K562 (cell line): Measurements from ENCODE around the gene METRN. TPM values are rescaled to one million over a fixed set of nuclear protein-coding genes. Genes with fewer than 3 reads are reported as not detected.

Experiments used
- BRF2 ChIP-seq: IDR thresholded peaks from 3 replicates; pipeline ENCODE4 v1.6.1; 2011; ENCODE audit warnings: borderline replicate concordance, mild to moderate bottlenecking; ENCODE audit not compliant: insufficient read length, insufficient read depth
- CAMTA2 ChIP-seq: fragments of 250-450 bp; sonication (Bioruptor Pico); conservative IDR thresholded peaks from 2 replicates; pipeline ENCODE4 v1.5.1; 2022
- CHD7 ChIP-seq: fragments of 200-600 bp; sonication (generic); IDR thresholded peaks from one replicate; pipeline ENCODE4 v1.6.1; 2012; ENCODE audit warnings: mild to moderate bottlenecking, low read depth, low read length, inconsistent platforms
- MCM7 ChIP-seq, 2 experiments: fragments of 450-650 bp; IDR thresholded peaks; 2 replicates each; pipeline ENCODE4 v1.6.1; 2016 to 2018
- PKNOX1 ChIP-seq: fragments of 450-650 bp; IDR thresholded peaks from 2 replicates; pipeline ENCODE4 v1.6.1; 2016
- STAT6 ChIP-seq: sonication (generic); formaldehyde crosslinking; IDR thresholded peaks from 2 replicates; pipeline ENCODE4 v1.8.1; 2023; ENCODE audit warnings: mild to moderate bottlenecking, missing genetic modification reagents
- XRCC3 ChIP-seq: fragments of 450-650 bp; IDR thresholded peaks from 2 replicates; pipeline ENCODE4 v1.6.1; 2017; ENCODE audit warnings: mild to moderate bottlenecking, moderate library complexity
- ZNF311 ChIP-seq: fragments of 250-450 bp; sonication (Bioruptor Pico); IDR thresholded peaks from 2 replicates; pipeline ENCODE4 v1.4.0; 2020; ENCODE audit warnings: mild to moderate bottlenecking, moderate library complexity
- polyA plus RNA-seq, 8 experiments: library from polyadenylated mRNA; depleted of rRNA in 4 of 8; stranded (reverse) in 5 of 8; unstranded in 3 of 8; fragments of >200 nt; fragmentation: Nextera tagmentation in 2 of 8; fragmentation: Illumina TruSeq in 1 of 8; extraction: Ambion mirVana in 2 of 8; extraction: Trizol in 1 of 8; gene quantifications; 2 replicates each; pipeline versions ENCODE4 v1.2.1 to v1.2.3, GENCODE V29; 2011 to 2014; ENCODE audit warnings: inconsistent platforms in 1 of 8, missing spikeins in 1 of 8
- total RNA-seq, 7 experiments: library from RNA; depleted of rRNA in 6 of 7; stranded (reverse); fragments of >200 nt in 6 of 7; fragmentation: Illumina TruSeq in 2 of 7; extraction: Trizol in 2 of 7; gene quantifications; 2 replicates each; pipeline versions ENCODE4 v1.2.1 to v1.2.3, GENCODE V29; 2011 to 2021; ENCODE audit warnings: low replicate concordance in 1 of 7

The METRN gene
- total and polyA plus RNA-seq, 9 of the 15 experiments (the other 6 are each of a cell fraction or from before 2014, with no cell fraction given): 0.20 to 89.8 (median 15.4) TPM

GRCh38 chr16:720990-721764 is 6.3 kb downstream of the METRN start, which contains the start of gene ANTKMT (continued):
- TF ChIP-seq CHD7 (no peak), MCM7 (IDR thresholded peaks at IDR 0.05) (no peak), STAT6 (no peak; the same call in 1 of the 2 replicates), XRCC3 (no peak), ZNF311 (CRISPR knock-in tag) (no peak), CAMTA2 (CRISPR knock-in tag) (0 out of 2 replicates have a peak, but pooled peaks have one; percentile 15), PKNOX1 (peak; percentile 68), BRF2 (no peak)
